ENCODE measurements around the gene PPP1R9A.

DNA sequence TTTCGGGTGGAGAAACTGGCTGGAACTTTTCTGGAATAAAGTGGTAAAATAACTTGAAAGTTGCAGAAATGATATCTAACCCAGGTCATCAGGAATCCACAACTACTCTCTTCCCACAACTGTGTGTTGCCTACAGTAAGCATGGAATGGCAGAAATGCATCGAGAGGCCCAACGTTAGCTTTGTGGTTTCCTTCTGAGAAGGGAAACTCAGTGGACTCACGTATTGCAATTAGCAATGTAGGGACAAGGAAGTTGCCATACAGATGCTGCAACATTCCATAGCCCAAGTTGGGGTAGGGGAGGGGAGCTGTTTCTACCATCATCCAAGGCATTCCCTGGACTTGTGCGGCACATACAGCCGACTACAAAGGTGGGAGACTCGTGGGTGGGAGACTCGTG lies 415.0 kb downstream of the PPP1R9A start:
- TF ChIP-seq SIN3A (IDR thresholded peaks at IDR 0.05; ENCODE audit: low read depth) (no peak), EZH2 (IDR thresholded peaks at IDR 0.05) (no peak), EGR1 (IDR thresholded peaks at IDR 0.05; ENCODE audit: low read depth) (no peak), RAD21 (IDR thresholded peaks at IDR 0.05; ENCODE audit: low read depth) (no peak), POLR2AphosphoS5 (IDR thresholded peaks at IDR 0.05; ENCODE audit: low read depth, low read length) (no peak), CEBPB (IDR thresholded peaks at IDR 0.05; ENCODE audit: low read depth) (no peak), MAX (IDR thresholded peaks at IDR 0.05) (no peak), POLR2A (IDR thresholded peaks at IDR 0.05; ENCODE audit: borderline replicate concordance, extremely low read depth, insufficient read depth, insufficient read length) (no peak)
- TF ChIP-seq, protein P1, sequence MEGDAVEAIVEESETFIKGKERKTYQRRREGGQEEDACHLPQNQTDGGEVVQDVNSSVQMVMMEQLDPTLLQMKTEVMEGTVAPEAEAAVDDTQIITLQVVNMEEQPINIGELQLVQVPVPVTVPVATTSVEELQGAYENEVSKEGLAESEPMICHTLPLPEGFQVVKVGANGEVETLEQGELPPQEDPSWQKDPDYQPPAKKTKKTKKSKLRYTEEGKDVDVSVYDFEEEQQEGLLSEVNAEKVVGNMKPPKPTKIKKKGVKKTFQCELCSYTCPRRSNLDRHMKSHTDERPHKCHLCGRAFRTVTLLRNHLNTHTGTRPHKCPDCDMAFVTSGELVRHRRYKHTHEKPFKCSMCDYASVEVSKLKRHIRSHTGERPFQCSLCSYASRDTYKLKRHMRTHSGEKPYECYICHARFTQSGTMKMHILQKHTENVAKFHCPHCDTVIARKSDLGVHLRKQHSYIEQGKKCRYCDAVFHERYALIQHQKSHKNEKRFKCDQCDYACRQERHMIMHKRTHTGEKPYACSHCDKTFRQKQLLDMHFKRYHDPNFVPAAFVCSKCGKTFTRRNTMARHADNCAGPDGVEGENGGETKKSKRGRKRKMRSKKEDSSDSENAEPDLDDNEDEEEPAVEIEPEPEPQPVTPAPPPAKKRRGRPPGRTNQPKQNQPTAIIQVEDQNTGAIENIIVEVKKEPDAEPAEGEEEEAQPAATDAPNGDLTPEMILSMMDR (IDR thresholded peaks at IDR 0.05 in 2 of 3, conservative IDR thresholded peaks at IDR 0.05 in 1 of 3; ENCODE audit: borderline replicate concordance in 1 of 3, insufficient read depth in 1 of 3, low read depth in 2 of 3, low read length in 2 of 3), result no peak
